GM21737 (cell line): ENCODE results near the gene PNMA8B.

ENCODE experiments used
- ATAC-seq: cut with Tn5 transposase; IDR thresholded peaks from one replicate; pipeline ENCODE4 v1.9.1; 2021; ENCODE audit warnings: mild to moderate bottlenecking, moderate library complexity; ENCODE audit not compliant: unreplicated experiment

Gene PNMA8B

GRCh38 chr19:46460055-46460454 is 35.6 kb downstream of the PNMA8B start:
- no peak for ATAC-seq

- no peak for ATAC-seq
These were observed 38.7 kb downstream of the PNMA8B start for GRCh38 chr19:46456930-46457329.

GRCh38 chr19:46454244-46454643 is 41.4 kb downstream of the PNMA8B start:
- no peak for ATAC-seq

- no peak for ATAC-seq
These were observed 42.0 kb downstream of the PNMA8B start for GRCh38 chr19:46453661-46454060.

GRCh38 chr19:46452186-46452585 is 43.5 kb downstream of the PNMA8B start:
- no peak for ATAC-seq

- no peak for ATAC-seq
These were observed 44.3 kb downstream of the PNMA8B start for GRCh38 chr19:46451352-46451751.

GRCh38 chr19:46450737-46451136 is 44.9 kb downstream of the PNMA8B start:
- no peak for ATAC-seq

GRCh38 chr19:46449228-46449627 is 46.4 kb downstream of the PNMA8B start:
- no peak for ATAC-seq

GRCh38 chr19:46448601-46449000 is 47.1 kb downstream of the PNMA8B start:
- no peak for ATAC-seq

GRCh38 chr19:46447824-46448223 is 47.8 kb downstream of the PNMA8B start:
- ATAC-seq, result no peak

- no peak for ATAC-seq
These were observed 48.7 kb downstream of the PNMA8B start for GRCh38 chr19:46447006-46447405.

- no peak for ATAC-seq
These were observed 49.6 kb downstream of the PNMA8B start for GRCh38 chr19:46446021-46446420.

GRCh38 chr19:46442808-46443450 is 52.7 kb downstream of the PNMA8B start:
- no peak for ATAC-seq

GRCh38 chr19:46441866-46442265 is 53.8 kb downstream of the PNMA8B start:
- no peak for ATAC-seq
